ENCODE measurements around the gene FBLN1. TPM values are rescaled to one million over a fixed set of nuclear protein-coding genes. Genes with fewer than 3 reads are reported as not detected.

Gene FBLN1
- polyA plus RNA-seq, 1 of the 3 experiments (the other 2 are of a cell fraction): 147 TPM

- H3K4me1 ChIP-seq (ENCODE audit: control insufficient read depth in 1 of 2, insufficient read depth in 2 of 2, low read depth in 1 of 2, low read length in 1 of 2): no peaks in the 10 kb centered on the region
- TF ChIP-seq MEF2A (IDR thresholded peaks at IDR 0.05; ENCODE audit: borderline replicate concordance, low read depth) (no peak), TEAD4 (IDR thresholded peaks at IDR 0.05; ENCODE audit: borderline replicate concordance, insufficient read depth) (no peak), RFX5 (IDR thresholded peaks at IDR 0.05; ENCODE audit: low read length) (no peak), ELF1 (IDR thresholded peaks at IDR 0.05) (no peak), NRF1 (IDR thresholded peaks at IDR 0.05; ENCODE audit: low read depth, low read length) (no peak), USF1 (IDR thresholded peaks at IDR 0.05; ENCODE audit: borderline replicate concordance, low read depth) (no peak), GABPA (IDR thresholded peaks at IDR 0.05; ENCODE audit: low read depth) (no peak), CTCF (IDR thresholded peaks at IDR 0.05) (no peak), ZBTB33 (IDR thresholded peaks at IDR 0.05; ENCODE audit: borderline replicate concordance, low read depth) (no peak), SIN3A (IDR thresholded peaks at IDR 0.05; ENCODE audit: borderline replicate concordance, low read depth, low read length) (no peak), SMC3 (IDR thresholded peaks at IDR 0.05; ENCODE audit: low read depth, low read length) (no peak)
- POLR2A ChIA-PET: no interaction called here
These were observed 129.2 kb downstream of the FBLN1 start for GRCh38 chr22:45631841-45632238.

GRCh38 chr22:45632791-45633515 is 130.3 kb downstream of the FBLN1 start:
- no peaks in the 10 kb centered on the region for H3K79me2 ChIP-seq (ENCODE audit: insufficient read depth)
- H3K36me3 ChIP-seq (replicated peaks in 1 of 2; ENCODE audit: control insufficient read depth in 1 of 2, insufficient read depth in 2 of 2, low read length in 1 of 2): no peaks in the 10 kb centered on the region
- no peaks in the 10 kb centered on the region for H3K4me1 ChIP-seq (ENCODE audit: control insufficient read depth in 1 of 2, insufficient read depth in 2 of 2, low read depth in 1 of 2, low read length in 1 of 2)
- CTCF ChIA-PET: interaction anchor here (1.7 kb wide), 1 partner anchor 55 kb away, joined by 9 read pairs; no protein-coding TSS in a partner anchor
- H3K9me2 ChIP-seq: no peaks in the 10 kb centered on the region
- H4K20me1 ChIP-seq (ENCODE audit: insufficient read depth): no peaks in the 10 kb centered on the region
- TF ChIP-seq SMC3 (IDR thresholded peaks at IDR 0.05; ENCODE audit: low read depth, low read length): no peak
- no peak for TF ChIP-seq YY1 (IDR thresholded peaks at IDR 0.05; ENCODE audit: low read depth)
- TF ChIP-seq RAD21 (IDR thresholded peaks at IDR 0.05; ENCODE audit: low read length): no peak
- no peak for TF ChIP-seq POLR2AphosphoS5 (IDR thresholded peaks at IDR 0.05; ENCODE audit: low read depth, low read length)
- H3K27me3 ChIP-seq (ENCODE audit: insufficient read depth): no peaks in the 10 kb centered on the region; the same call in 1 of the 2 replicates
- 77% methylated on average over 15 of the region's 15 CpGs for WGBS (ENCODE audit: low lambda C conversion rate)
- no peak overlapping the region for H3K4me2 ChIP-seq
- H3K9me3 ChIP-seq: no peaks in the 10 kb centered on the region
- POLR2A ChIA-PET: no interaction called here
- no peaks in the 10 kb centered on the region for H3F3A ChIP-seq (replicated peaks; ENCODE audit: insufficient read depth)
- H3K9ac ChIP-seq: no peak overlapping the region
- H3K27ac ChIP-seq (ENCODE audit: low read depth in 2 of 2, low read length in 1 of 2): no peak overlapping the region
- no peak overlapping the region for H3K4me3 ChIP-seq (ENCODE audit: low read depth in 2 of 2, low read length in 1 of 2)
- DNase-seq: no peak
- no peak overlapping the region for H2AFZ ChIP-seq (ENCODE audit: low read depth)

More at GRCh38 chr22:45631841-45632238, 129.2 kb downstream of the FBLN1 start:
- no peaks in the 10 kb centered on the region for H3K9me3 ChIP-seq
- H3K36me3 ChIP-seq (replicated peaks in 1 of 2; ENCODE audit: control insufficient read depth in 1 of 2, insufficient read depth in 2 of 2, low read length in 1 of 2): no peaks in the 10 kb centered on the region
- WGBS (ENCODE audit: low lambda C conversion rate): 80% methylated on average over 7 of the region's 7 CpGs
- no peak for DNase-seq
- H3K4me3 ChIP-seq (ENCODE audit: low read depth in 2 of 2, low read length in 1 of 2): no peak overlapping the region
- no peaks in the 10 kb centered on the region for H3K9me2 ChIP-seq
- CTCF ChIA-PET: interaction anchor here (1.0 kb wide), 1 partner anchor 54 kb away, joined by 4 read pairs; no protein-coding TSS in a partner anchor
- H2AFZ ChIP-seq (ENCODE audit: low read depth): no peak overlapping the region
- H3K4me2 ChIP-seq: no peak overlapping the region
- no peak overlapping the region for H3K9ac ChIP-seq
- H3F3A ChIP-seq (replicated peaks; ENCODE audit: insufficient read depth): no peaks in the 10 kb centered on the region
- H3K27ac ChIP-seq (ENCODE audit: low read depth in 2 of 2, low read length in 1 of 2): no peak overlapping the region
- H3K27me3 ChIP-seq (ENCODE audit: insufficient read depth): no peaks in the 10 kb centered on the region; the same call in 1 of the 2 replicates
- no peaks in the 10 kb centered on the region for H3K79me2 ChIP-seq (ENCODE audit: insufficient read depth)
- H4K20me1 ChIP-seq (ENCODE audit: insufficient read depth): no peaks in the 10 kb centered on the region
